Measurements from ENCODE around the gene MSANTD7.
A peak's percentile ranks its signal among the peaks of the same experiment; 100 is the strongest.

MSANTD7 gene

GRCh38 chr10:14833106-14833505, 5.0 kb upstream of the MSANTD7 start:
- no peaks in the 10 kb centered on the region for H3K79me2 ChIP-seq (ENCODE audit: insufficient read depth, low read length)
- H3K9me2 ChIP-seq (replicated peaks; ENCODE audit: insufficient read depth, low read length): no peaks in the 10 kb centered on the region

GRCh38 chr10:14836208-14836607, 1.9 kb upstream of the MSANTD7 start:
- Histone ChIP-seq H3K9me2 (replicated peaks; ENCODE audit: insufficient read depth, low read length) (no peaks in the 10 kb centered on the region), H2AFZ (ENCODE audit: low read depth, low read length, severe bottlenecking) (no peak overlapping the region), H3K9me3 (ENCODE audit: insufficient read depth, low read length) (no peaks in the 10 kb centered on the region), H3K27ac (ENCODE audit: low read depth, low read length) (no peak overlapping the region), H3K79me2 (ENCODE audit: insufficient read depth, low read length) (peaks cover 28% of the 10 kb centered on the region), H3K27me3 (ENCODE audit: low read length) (no peaks in the 10 kb centered on the region), H3K4me2 (ENCODE audit: low read depth, low read length, poor library complexity, severe bottlenecking) (no peak overlapping the region), H3F3A (ENCODE audit: insufficient read depth) (no peaks in the 10 kb centered on the region), H3K4me3 (ENCODE audit: insufficient read depth, low read length, poor library complexity, severe bottlenecking) (no peak overlapping the region), H3K36me3 (ENCODE audit: low read length) (peaks cover 12% of the 10 kb centered on the region), H3K9ac (ENCODE audit: low read length) (no peak overlapping the region), H4K20me1 (ENCODE audit: low read depth, low read length) (peaks cover 2% of the 10 kb centered on the region; the same call in 1 of the 2 replicates)
- no peak for TF ChIP-seq EZH2phosphoT487 (conservative IDR thresholded peaks at IDR 0.05; ENCODE audit: low read length)
- TF ChIP-seq, protein P1, sequence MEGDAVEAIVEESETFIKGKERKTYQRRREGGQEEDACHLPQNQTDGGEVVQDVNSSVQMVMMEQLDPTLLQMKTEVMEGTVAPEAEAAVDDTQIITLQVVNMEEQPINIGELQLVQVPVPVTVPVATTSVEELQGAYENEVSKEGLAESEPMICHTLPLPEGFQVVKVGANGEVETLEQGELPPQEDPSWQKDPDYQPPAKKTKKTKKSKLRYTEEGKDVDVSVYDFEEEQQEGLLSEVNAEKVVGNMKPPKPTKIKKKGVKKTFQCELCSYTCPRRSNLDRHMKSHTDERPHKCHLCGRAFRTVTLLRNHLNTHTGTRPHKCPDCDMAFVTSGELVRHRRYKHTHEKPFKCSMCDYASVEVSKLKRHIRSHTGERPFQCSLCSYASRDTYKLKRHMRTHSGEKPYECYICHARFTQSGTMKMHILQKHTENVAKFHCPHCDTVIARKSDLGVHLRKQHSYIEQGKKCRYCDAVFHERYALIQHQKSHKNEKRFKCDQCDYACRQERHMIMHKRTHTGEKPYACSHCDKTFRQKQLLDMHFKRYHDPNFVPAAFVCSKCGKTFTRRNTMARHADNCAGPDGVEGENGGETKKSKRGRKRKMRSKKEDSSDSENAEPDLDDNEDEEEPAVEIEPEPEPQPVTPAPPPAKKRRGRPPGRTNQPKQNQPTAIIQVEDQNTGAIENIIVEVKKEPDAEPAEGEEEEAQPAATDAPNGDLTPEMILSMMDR (IDR thresholded peaks at IDR 0.05; ENCODE audit: insufficient read depth, low read length, poor library complexity, severe bottlenecking): no peak

More at GRCh38 chr10:14833106-14833505, 5.0 kb upstream of the MSANTD7 start:
- Histone ChIP-seq H3K9ac (ENCODE audit: low read length) (no peak overlapping the region), H3K4me2 (ENCODE audit: low read depth, low read length, poor library complexity, severe bottlenecking) (no peak overlapping the region), H3F3A (ENCODE audit: insufficient read depth) (no peaks in the 10 kb centered on the region), H3K4me3 (ENCODE audit: insufficient read depth, low read length, poor library complexity, severe bottlenecking) (no peak overlapping the region), H4K20me1 (ENCODE audit: low read depth, low read length) (no peaks in the 10 kb centered on the region), H3K9me3 (ENCODE audit: insufficient read depth, low read length) (no peaks in the 10 kb centered on the region), H3K27ac (ENCODE audit: low read depth, low read length) (no peak overlapping the region), H3K27me3 (ENCODE audit: low read length) (no peaks in the 10 kb centered on the region), H2AFZ (ENCODE audit: low read depth, low read length, severe bottlenecking) (no peak overlapping the region), H3K36me3 (ENCODE audit: low read length) (no peaks in the 10 kb centered on the region)
- no peak for TF ChIP-seq EZH2phosphoT487 (conservative IDR thresholded peaks at IDR 0.05; ENCODE audit: low read length)
- TF ChIP-seq, protein P1 (IDR thresholded peaks at IDR 0.05; ENCODE audit: insufficient read depth, low read length, poor library complexity, severe bottlenecking): no peak

GRCh38 chr10:14837003-14837756, 926 bp upstream of the MSANTD7 start:
- no peak for TF ChIP-seq EZH2phosphoT487 (conservative IDR thresholded peaks at IDR 0.05; ENCODE audit: low read length)

More at GRCh38 chr10:14837003-14837756, 926 bp upstream of the MSANTD7 start:
- no peaks in the 10 kb centered on the region for H3F3A ChIP-seq (ENCODE audit: insufficient read depth)
- no peaks in the 10 kb centered on the region for H3K27me3 ChIP-seq (ENCODE audit: low read length)
- peak overlapping the region; percentile 70 for H3K9ac ChIP-seq (ENCODE audit: low read length)
- H3K4me2 ChIP-seq (ENCODE audit: low read depth, low read length, poor library complexity, severe bottlenecking): peak overlapping the region; percentile 83
- peaks cover 33% of the 10 kb centered on the region for H3K79me2 ChIP-seq (ENCODE audit: insufficient read depth, low read length)
- no peaks in the 10 kb centered on the region for H3K9me3 ChIP-seq (ENCODE audit: insufficient read depth, low read length)
- peaks cover 2% of the 10 kb centered on the region; the same call in 1 of the 2 replicates for H4K20me1 ChIP-seq (ENCODE audit: low read depth, low read length)
- H3K9me2 ChIP-seq (replicated peaks; ENCODE audit: insufficient read depth, low read length): no peaks in the 10 kb centered on the region
- peak overlapping the region; percentile 65 for H3K4me3 ChIP-seq (ENCODE audit: insufficient read depth, low read length, poor library complexity, severe bottlenecking)
- peak overlapping the region; percentile 91 for H2AFZ ChIP-seq (ENCODE audit: low read depth, low read length, severe bottlenecking)
- H3K27ac ChIP-seq (ENCODE audit: low read depth, low read length): no peak overlapping the region
- H3K36me3 ChIP-seq (ENCODE audit: low read length): peaks cover 18% of the 10 kb centered on the region
